Measurements from ENCODE around the gene PCBP3. TPM values are rescaled to one million over a fixed set of nuclear protein-coding genes. Genes with fewer than 3 reads are reported as not detected.

Gene PCBP3
- total and polyA plus RNA-seq, 4 donors: 0.36 to 1.6 (median 0.42) TPM

GRCh38 chr21:45636951-45637646 is 6.4 kb upstream of the PCBP3 start:
- DNase-seq (ENCODE audit: low spot score): no peak
- Histone ChIP-seq H3K27ac (ENCODE audit: low read depth in 1 of 2, low read length in 2 of 2) (no peak overlapping the region), H3K36me3 (ENCODE audit: control insufficient read depth in 4 of 4, insufficient read depth in 3 of 4, low read depth in 1 of 4, low read length in 3 of 4) (no peaks in the 10 kb centered on the region), H3K4me3 (ENCODE audit: low read depth in 1 of 3, low read length in 3 of 3) (no peak overlapping the region), H3K9me3 (ENCODE audit: control insufficient read depth in 4 of 4, low read length in 3 of 4) (no peaks in the 10 kb centered on the region), H3K4me1 (ENCODE audit: control insufficient read depth in 4 of 4, insufficient read depth in 4 of 4, low read length in 3 of 4) (no peaks in the 10 kb centered on the region), H3K27me3 (ENCODE audit: control insufficient read depth in 4 of 4, insufficient read depth in 4 of 4, low read length in 3 of 4) (no peaks in the 10 kb centered on the region), H3K9ac (ENCODE audit: low read depth in 1 of 2, low read length in 2 of 2) (no peak overlapping the region)
- TF ChIP-seq EGR1 (IDR thresholded peaks at IDR 0.05; ENCODE audit: low read depth in 2 of 2) (no peak), RXRA (IDR thresholded peaks at IDR 0.05) (no peak), CTCF (IDR thresholded peaks at IDR 0.05; ENCODE audit: low read depth, low read length, missing input control) (no peak), HNF4A (conservative IDR thresholded peaks at IDR 0.05) (no peak), FOXA1 (IDR thresholded peaks at IDR 0.05) (no peak), GABPA (IDR thresholded peaks at IDR 0.05 in 1 of 2, conservative IDR thresholded peaks at IDR 0.05 in 1 of 2) (no peak), SP1 (IDR thresholded peaks at IDR 0.05) (no peak), TAF1 (conservative IDR thresholded peaks at IDR 0.05) (no peak), HNF4G (IDR thresholded peaks at IDR 0.05) (no peak), REST (IDR thresholded peaks at IDR 0.05) (no peak), YY1 (IDR thresholded peaks at IDR 0.05) (no peak), MAX (IDR thresholded peaks at IDR 0.05) (no peak), FOXA2 (IDR thresholded peaks at IDR 0.05) (no peak), NR2F2 (IDR thresholded peaks at IDR 0.05) (no peak)
- WGBS: 86% methylated on average over 30 of the region's 33 CpGs

GRCh38 chr21:45637883-45638282 is 5.6 kb upstream of the PCBP3 start:
- H3K36me3 ChIP-seq (ENCODE audit: control insufficient read depth in 4 of 4, insufficient read depth in 3 of 4, low read depth in 1 of 4, low read length in 3 of 4): no peaks in the 10 kb centered on the region
- H3K9ac ChIP-seq (ENCODE audit: low read depth in 1 of 2, low read length in 2 of 2): no peak overlapping the region
- 67% methylated on average over 13 of the region's 13 CpGs for WGBS
- DNase-seq (ENCODE audit: low spot score): no peak
- no peaks in the 10 kb centered on the region for H3K27me3 ChIP-seq (ENCODE audit: control insufficient read depth in 4 of 4, insufficient read depth in 4 of 4, low read length in 3 of 4)
- H3K4me3 ChIP-seq (ENCODE audit: low read depth in 1 of 3, low read length in 3 of 3): no peak overlapping the region
- H3K27ac ChIP-seq (ENCODE audit: low read depth in 1 of 2, low read length in 2 of 2): no peak overlapping the region
- no peaks in the 10 kb centered on the region for H3K9me3 ChIP-seq (ENCODE audit: control insufficient read depth in 4 of 4, low read length in 3 of 4)
- peaks cover 0 to 1% (median 0%) of the 10 kb centered on the region in 4 donors for H3K4me1 ChIP-seq (ENCODE audit: control insufficient read depth in 4 of 4, insufficient read depth in 4 of 4, low read length in 3 of 4)
- TF ChIP-seq RAD21 (IDR thresholded peaks at IDR 0.05) (no peak), FOXA1 (IDR thresholded peaks at IDR 0.05) (no peak), EGR1 (IDR thresholded peaks at IDR 0.05; ENCODE audit: low read depth in 2 of 2) (no peak), GABPA (IDR thresholded peaks at IDR 0.05 in 1 of 2, conservative IDR thresholded peaks at IDR 0.05 in 1 of 2) (no peak), JUND (IDR thresholded peaks at IDR 0.05) (no peak), CTCF (IDR thresholded peaks at IDR 0.05; ENCODE audit: low read depth, low read length, missing input control) (no peak), TAF1 (conservative IDR thresholded peaks at IDR 0.05) (no peak), ZBTB33 (IDR thresholded peaks at IDR 0.05) (no peak), FOXA2 (IDR thresholded peaks at IDR 0.05) (no peak), ATF3 (IDR thresholded peaks at IDR 0.05) (no peak), MAX (IDR thresholded peaks at IDR 0.05) (no peak), NR2F2 (IDR thresholded peaks at IDR 0.05) (no peak), SP1 (IDR thresholded peaks at IDR 0.05) (no peak)
